Measurements from ENCODE around the gene PHC3. TPM values are rescaled to one million over a fixed set of nuclear protein-coding genes. Genes with fewer than 3 reads are reported as not detected.

Gene PHC3, protein sequence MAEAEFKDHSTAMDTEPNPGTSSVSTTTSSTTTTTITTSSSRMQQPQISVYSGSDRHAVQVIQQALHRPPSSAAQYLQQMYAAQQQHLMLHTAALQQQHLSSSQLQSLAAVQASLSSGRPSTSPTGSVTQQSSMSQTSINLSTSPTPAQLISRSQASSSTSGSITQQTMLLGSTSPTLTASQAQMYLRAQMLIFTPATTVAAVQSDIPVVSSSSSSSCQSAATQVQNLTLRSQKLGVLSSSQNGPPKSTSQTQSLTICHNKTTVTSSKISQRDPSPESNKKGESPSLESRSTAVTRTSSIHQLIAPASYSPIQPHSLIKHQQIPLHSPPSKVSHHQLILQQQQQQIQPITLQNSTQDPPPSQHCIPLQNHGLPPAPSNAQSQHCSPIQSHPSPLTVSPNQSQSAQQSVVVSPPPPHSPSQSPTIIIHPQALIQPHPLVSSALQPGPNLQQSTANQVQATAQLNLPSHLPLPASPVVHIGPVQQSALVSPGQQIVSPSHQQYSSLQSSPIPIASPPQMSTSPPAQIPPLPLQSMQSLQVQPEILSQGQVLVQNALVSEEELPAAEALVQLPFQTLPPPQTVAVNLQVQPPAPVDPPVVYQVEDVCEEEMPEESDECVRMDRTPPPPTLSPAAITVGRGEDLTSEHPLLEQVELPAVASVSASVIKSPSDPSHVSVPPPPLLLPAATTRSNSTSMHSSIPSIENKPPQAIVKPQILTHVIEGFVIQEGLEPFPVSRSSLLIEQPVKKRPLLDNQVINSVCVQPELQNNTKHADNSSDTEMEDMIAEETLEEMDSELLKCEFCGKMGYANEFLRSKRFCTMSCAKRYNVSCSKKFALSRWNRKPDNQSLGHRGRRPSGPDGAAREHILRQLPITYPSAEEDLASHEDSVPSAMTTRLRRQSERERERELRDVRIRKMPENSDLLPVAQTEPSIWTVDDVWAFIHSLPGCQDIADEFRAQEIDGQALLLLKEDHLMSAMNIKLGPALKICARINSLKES
- polyA plus RNA-seq (32.2 to 37.6 TPM (median 37.5 TPM) in 3 replicates), polyA minus RNA-seq (134 to 139 TPM (median 136 TPM) in 3 replicates)
- polyA plus RNA-seq (2011; ENCODE audit: low read depth) = 4.2 TPM
- 18.0 and 35.8 TPM in 2 replicates for polyA plus RNA-seq (2011; cell fraction: cytosol; rRNA removed)
- polyA plus RNA-seq (2011; cell fraction: nucleus; rRNA removed) = 59.9 and 63.9 TPM in 2 replicates
- 14.1 and 14.6 TPM in 2 replicates for polyA plus RNA-seq (2012; ENCODE audit: low replicate concordance)
- polyA minus RNA-seq (2011; cell fraction: cytosol; rRNA and poly(A)+ RNA removed) = 13.8 TPM
- 32.9 and 73.2 TPM in 2 replicates for polyA minus RNA-seq (2011; cell fraction: nucleus; rRNA and poly(A)+ RNA removed)

DNA sequence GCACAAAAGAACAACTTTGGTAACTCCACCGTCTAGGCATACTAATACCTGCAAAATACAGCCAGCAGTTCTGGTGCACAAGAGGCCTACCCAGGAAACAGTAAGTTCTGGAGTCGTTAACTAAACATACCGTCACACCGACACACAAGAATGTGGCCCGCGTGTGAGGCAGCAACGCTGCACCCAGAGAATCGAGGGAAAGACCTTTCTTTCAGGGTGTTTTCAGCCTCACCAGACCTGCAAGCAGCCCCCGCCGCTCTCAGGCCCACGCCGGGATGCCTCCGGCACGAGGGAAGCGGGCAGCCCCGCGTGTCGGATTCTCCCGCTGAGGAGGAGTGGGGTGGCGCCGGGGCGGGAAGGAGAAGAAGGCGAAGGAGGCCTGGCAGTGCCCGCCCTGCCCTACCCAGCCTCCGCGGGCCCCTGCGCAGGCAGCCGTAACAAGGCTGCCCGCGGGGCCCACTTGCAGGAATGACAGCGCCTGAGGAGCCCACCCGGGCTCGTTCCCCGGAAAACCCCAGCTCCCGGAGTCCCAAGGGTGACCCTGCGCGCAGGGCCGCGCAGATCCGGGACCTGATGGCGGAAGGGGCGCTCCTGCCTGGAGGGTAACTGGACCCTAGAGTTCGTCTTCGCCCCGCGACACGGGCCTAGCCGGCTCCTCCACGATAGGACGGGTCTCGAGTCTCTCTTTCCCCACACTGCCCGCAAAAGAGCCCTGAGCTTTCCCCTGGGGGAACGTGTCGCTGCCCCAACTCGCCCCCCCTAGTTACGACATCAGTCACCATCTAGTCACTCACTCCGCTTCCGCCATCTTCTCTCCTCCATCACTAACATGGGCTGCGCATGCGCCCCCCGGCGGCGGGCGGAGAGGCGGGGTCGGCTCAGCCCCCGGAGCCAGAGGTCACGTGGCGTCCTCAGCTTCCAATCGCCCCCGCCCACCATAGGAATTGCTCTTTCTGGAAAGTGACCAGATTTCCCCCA is at the start of gene PHC3:
TSS of gene PHC3 (minus strand) at position 826 of the 978 bp plus-strand sequence. CDS start at position 808, 18 bp downstream.
- FAIRE-seq (no peak), DNase-seq (ENCODE audit: low read depth, low spot score) (peak; percentile 70)
- H3K9me3 ChIP-seq (ENCODE audit: control insufficient read depth, low read depth, low read length) = no peaks in the 10 kb centered on the region
- H3K9ac ChIP-seq (ENCODE audit: control insufficient read depth, extremely low read depth, insufficient read depth, low read length) = peak within 1 kb of the TSS; percentile 97
- peak within 1 kb of the TSS; percentile 80 to 99 (median 81) for H3K4me3 ChIP-seq (ENCODE audit: control insufficient read depth in 2 of 3, extremely low read depth in 1 of 3, insufficient read depth in 2 of 3, low read depth in 1 of 3, low read length in 3 of 3)
- peaks cover 36% of the 10 kb centered on the region for H3K79me2 ChIP-seq (ENCODE audit: control insufficient read depth, insufficient read depth, low read length)
- H3K27me3 ChIP-seq (ENCODE audit: control insufficient read depth, extremely low read depth, insufficient read depth, low read length) = no peaks in the 10 kb centered on the region
- TF ChIP-seq EZH2 (IDR thresholded peaks at IDR 0.05; ENCODE audit: low read length) = no peak
- TF ChIP-seq, protein P1, sequence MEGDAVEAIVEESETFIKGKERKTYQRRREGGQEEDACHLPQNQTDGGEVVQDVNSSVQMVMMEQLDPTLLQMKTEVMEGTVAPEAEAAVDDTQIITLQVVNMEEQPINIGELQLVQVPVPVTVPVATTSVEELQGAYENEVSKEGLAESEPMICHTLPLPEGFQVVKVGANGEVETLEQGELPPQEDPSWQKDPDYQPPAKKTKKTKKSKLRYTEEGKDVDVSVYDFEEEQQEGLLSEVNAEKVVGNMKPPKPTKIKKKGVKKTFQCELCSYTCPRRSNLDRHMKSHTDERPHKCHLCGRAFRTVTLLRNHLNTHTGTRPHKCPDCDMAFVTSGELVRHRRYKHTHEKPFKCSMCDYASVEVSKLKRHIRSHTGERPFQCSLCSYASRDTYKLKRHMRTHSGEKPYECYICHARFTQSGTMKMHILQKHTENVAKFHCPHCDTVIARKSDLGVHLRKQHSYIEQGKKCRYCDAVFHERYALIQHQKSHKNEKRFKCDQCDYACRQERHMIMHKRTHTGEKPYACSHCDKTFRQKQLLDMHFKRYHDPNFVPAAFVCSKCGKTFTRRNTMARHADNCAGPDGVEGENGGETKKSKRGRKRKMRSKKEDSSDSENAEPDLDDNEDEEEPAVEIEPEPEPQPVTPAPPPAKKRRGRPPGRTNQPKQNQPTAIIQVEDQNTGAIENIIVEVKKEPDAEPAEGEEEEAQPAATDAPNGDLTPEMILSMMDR (optimal IDR thresholded peaks at IDR 0.05 in 1 of 3, IDR thresholded peaks at IDR 0.05 in 1 of 3, conservative IDR thresholded peaks at IDR 0.05 in 1 of 3; ENCODE audit: extremely low read depth in 1 of 3, insufficient read depth in 2 of 3, low read length in 3 of 3) = peak in 1 of 3 experiments; percentile 28
- peaks cover 15% of the 10 kb centered on the region for H3K4me1 ChIP-seq (ENCODE audit: control insufficient read depth, extremely low read depth, insufficient read depth, low read length)
- dilution Hi-C loops (cut with MboI; ENCODE audit: extremely low pct_ligation_motif_present, low sequenced_read_pairs) = no loop called here
- peak within 1 kb of the TSS; percentile 92 for H3K4me2 ChIP-seq (ENCODE audit: control insufficient read depth, extremely low read depth, insufficient read depth, low read depth, low read length)
- H3K27ac ChIP-seq (ENCODE audit: control insufficient read depth, insufficient read depth, low read length) = peak within 1 kb of the TSS; percentile 96
- H3K9me1 ChIP-seq (ENCODE audit: control insufficient read depth, extremely low read depth, insufficient read depth, low read length) = no peaks in the 10 kb centered on the region
- H2AFZ ChIP-seq (ENCODE audit: control insufficient read depth, low read length) = peak within 1 kb of the TSS; percentile 98
- no peaks in the 10 kb centered on the region for H4K20me1 ChIP-seq (ENCODE audit: control insufficient read depth, extremely low read depth, insufficient read depth, low read length)
- H3K36me3 ChIP-seq (ENCODE audit: control insufficient read depth in 2 of 2, extremely low read depth in 1 of 2, insufficient read depth in 2 of 2, low read length in 2 of 2) = peaks cover 3 to 7% of the 10 kb centered on the region in 2 experiments

Data from keratinocyte (primary cell).